Effector memory CD8-positive, alpha-beta T cell (primary cell): ENCODE results near the gene NOL3.
A peak's percentile ranks its signal among the peaks of the same experiment; 100 is the strongest.

Source experiments
- ATAC-seq: fragments of 150-1000 bp; cut with Tn5 transposase; replicated peaks from 2 replicates; pipeline ENCODE4 v1.10.0; 2021; ENCODE audit warnings: mild to moderate bottlenecking, moderate library complexity
- DNase-seq, 3 experiments: peaks; one replicate each; pipeline ENCODE4 v3.0.0; 2021
- H3K27ac Mint-ChIP-seq, 2 donors: one replicate each; pipeline ENCODE4 v1.8.0; 2022; ENCODE audit warnings: mild to moderate bottlenecking in 2 of 2, mixed read lengths in 2 of 2, moderate library complexity in 2 of 2
- H3K27me3 Mint-ChIP-seq, 2 donors: one replicate each; pipeline ENCODE4 v1.8.0; 2022; ENCODE audit warnings: mixed read lengths in 2 of 2
- H3K36me3 Mint-ChIP-seq: one replicate; pipeline ENCODE4 v1.8.0; 2022; ENCODE audit warnings: mild to moderate bottlenecking, moderate library complexity, mixed read lengths; ENCODE audit not compliant: insufficient read depth
- H3K4me1 Mint-ChIP-seq, 2 donors: one replicate each; pipeline ENCODE4 v1.8.0; 2022; ENCODE audit warnings: low read depth in 2 of 2, mixed read lengths in 2 of 2
- H3K4me3 Mint-ChIP-seq, 2 donors: one replicate each; pipeline ENCODE4 v1.8.0; 2022; ENCODE audit warnings: mild to moderate bottlenecking in 2 of 2, mixed read lengths in 2 of 2, moderate library complexity in 2 of 2
- H3K9me3 Mint-ChIP-seq, 2 donors: one replicate each; pipeline ENCODE4 v1.8.0; 2022; ENCODE audit warnings: mixed read lengths in 2 of 2

Gene NOL3

DNA sequence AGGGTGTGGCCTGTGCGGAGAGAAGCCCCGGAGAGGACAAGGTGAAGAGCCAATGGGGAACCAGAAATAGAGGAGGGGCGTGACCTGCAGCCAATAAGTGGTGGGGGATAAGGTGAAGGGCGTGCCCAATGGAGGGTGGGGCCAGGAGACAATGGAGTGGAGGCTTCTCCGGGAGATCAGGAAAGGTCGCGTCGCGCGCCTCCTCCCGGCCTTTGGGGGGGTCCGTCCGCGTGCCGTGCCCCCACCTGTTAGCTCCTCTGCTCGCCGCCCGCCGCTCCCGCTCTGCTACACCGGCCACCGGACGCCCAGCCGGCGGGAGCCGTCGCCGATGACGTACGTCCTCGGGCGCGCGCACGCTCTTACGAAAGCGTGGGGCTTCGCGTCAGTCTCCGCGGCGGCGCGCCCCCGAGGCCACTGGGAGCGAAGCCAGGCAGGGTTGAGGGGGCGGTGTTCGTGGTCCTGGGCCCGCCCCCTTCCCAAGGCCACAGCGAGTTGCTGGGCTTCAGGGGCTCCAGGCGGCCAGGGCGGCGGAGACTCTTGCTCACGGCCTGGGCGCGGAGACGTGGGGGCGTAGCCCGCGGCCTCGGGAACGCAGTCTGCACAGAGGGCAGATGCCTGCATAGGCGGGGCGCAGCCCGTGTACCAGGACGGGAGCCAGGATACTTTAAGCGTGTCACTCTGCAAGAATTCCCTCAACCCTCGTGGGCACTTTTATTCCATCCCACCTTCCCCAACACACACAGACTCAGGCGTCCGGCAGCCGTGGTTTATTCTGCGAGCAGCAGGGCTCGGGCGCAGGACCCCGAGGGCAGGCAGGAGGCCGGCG lies 13.5 kb downstream of the NOL3 start, which contains the start of gene MATCAP1:
Gene MATCAP1 (minus strand): TSS at position 337 of the 826 bp plus-strand sequence. CDS start 3,353 bp downstream, outside the sequence.
- Mint-ChIP-seq H3K4me3 (no peak within 1 kb of the TSS), H3K27ac (peak within 1 kb of the TSS in 1 of 2 donors; percentile 90), H3K4me1 (peaks cover 7 to 13% of the 10 kb centered on the region in 2 donors), H3K9me3 (no peaks in the 10 kb centered on the region), H3K36me3 (peaks cover 5% of the 10 kb centered on the region), H3K27me3 (no peaks in the 10 kb centered on the region)
- ATAC-seq (peak; percentile 93), DNase-seq (peak; percentile 89 to 93 (median 89))

DNA sequence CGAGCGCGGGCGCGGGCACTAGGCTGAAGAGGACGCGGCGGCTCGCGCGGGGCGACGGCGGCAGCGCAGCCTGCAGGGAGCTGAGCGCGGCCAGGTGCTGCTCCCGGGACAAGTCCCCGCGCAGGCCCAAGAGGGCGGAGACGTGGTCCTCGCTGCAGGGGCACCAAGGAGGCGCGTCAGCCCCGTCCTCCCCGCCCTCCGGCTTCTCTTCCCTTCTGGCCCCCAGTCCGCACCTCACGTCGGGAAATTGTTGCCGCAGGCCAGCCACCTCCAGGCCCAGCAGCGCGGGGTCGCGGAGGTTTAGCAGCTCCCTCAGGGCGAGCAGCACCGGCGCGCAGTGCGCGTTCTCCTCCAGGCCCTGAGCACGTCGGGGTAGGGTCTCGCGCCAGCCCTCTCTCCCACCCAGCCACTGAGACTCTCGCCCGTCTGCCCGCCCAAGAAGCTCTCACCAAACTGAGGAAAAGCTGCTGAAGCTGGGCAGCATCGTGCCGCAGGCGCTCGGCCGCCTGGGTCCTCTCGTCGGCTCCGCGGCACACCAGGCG lies 14.2 kb downstream of the NOL3 start:
- ATAC-seq (peak; percentile 4), DNase-seq (no peak)
- no peaks in the 10 kb centered on the region for H3K9me3 Mint-ChIP-seq
- peaks cover 7 to 11% of the 10 kb centered on the region in 2 donors for H3K4me1 Mint-ChIP-seq
- no peaks in the 10 kb centered on the region for H3K27me3 Mint-ChIP-seq
- peaks cover 5% of the 10 kb centered on the region for H3K36me3 Mint-ChIP-seq
- peak overlapping the region in 1 of 2 donors; percentile 90 for H3K27ac Mint-ChIP-seq
- no peak overlapping the region for H3K4me3 Mint-ChIP-seq

DNA sequence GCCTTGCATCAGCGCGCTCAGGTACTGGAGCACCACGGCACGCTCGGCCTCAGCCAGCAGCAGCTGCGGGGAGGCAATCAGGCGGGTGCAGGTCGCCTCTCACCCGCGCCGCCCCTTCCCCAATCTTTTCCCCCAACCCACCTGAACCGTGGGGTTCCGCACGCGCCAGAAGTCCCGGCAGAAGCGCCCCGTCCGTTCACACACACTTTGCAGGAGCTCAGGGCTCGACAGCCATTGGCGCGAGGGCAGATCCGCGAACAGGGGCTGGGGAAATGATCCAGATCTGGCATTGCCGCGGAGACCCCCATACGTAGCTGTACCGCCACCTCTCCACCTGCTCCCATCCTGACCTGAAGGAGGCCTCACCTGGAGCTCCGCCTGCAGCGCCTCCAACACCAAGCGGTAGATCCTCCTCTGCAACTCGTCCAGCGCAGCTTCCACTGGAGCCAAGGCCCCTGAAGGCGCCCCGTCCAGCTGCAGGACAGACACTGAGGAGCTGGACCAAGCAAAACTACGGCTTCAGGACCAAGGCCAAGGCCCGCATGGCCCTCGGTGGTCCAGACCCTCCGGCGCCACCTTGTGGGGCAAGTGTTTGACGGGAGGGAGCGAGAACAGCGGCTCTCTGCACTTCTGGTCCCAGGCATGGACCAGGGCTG lies 14.8 kb downstream of the NOL3 start:
- H3K9me3 Mint-ChIP-seq, result no peaks in the 10 kb centered on the region
- peaks cover 5% of the 10 kb centered on the region for H3K36me3 Mint-ChIP-seq
- peak; percentile 29 for ATAC-seq
- peak; percentile 85 to 89 (median 87) for DNase-seq
- H3K27ac Mint-ChIP-seq, result peak overlapping the region; percentile 82 to 90
- peaks cover 7 to 11% of the 10 kb centered on the region in 2 donors for H3K4me1 Mint-ChIP-seq
- H3K4me3 Mint-ChIP-seq, result no peak overlapping the region
- H3K27me3 Mint-ChIP-seq, result no peaks in the 10 kb centered on the region

DNA sequence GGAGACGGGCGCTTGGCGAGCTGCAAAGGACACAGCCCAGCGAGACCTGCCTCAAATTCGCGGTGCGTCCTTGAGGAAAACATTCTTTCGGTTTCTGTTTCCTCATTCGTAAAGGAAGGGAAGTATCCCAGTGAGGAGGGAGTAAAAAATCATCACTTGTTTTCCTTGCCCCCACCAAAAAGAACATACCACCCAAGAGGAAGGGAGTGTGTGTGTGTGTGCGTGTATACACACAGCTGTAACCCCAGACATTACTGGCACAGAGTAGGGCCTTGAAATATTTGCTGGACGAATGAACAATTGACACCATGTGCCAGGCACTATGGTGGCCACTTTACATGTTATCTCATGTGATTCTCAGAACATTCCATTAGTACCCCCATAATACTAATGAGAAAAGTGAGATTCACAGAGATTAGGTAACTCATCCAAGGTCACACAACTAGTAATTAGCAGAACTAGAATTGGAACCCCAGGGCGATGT lies 15.4 kb downstream of the NOL3 start:
- ATAC-seq, result no peak
- Mint-ChIP-seq H3K4me1 (peaks cover 7 to 11% of the 10 kb centered on the region in 2 donors), H3K27ac (peak overlapping the region; percentile 82 to 90), H3K27me3 (no peaks in the 10 kb centered on the region), H3K36me3 (peaks cover 5% of the 10 kb centered on the region), H3K9me3 (no peaks in the 10 kb centered on the region), H3K4me3 (no peak overlapping the region)
- no peak for DNase-seq

DNA sequence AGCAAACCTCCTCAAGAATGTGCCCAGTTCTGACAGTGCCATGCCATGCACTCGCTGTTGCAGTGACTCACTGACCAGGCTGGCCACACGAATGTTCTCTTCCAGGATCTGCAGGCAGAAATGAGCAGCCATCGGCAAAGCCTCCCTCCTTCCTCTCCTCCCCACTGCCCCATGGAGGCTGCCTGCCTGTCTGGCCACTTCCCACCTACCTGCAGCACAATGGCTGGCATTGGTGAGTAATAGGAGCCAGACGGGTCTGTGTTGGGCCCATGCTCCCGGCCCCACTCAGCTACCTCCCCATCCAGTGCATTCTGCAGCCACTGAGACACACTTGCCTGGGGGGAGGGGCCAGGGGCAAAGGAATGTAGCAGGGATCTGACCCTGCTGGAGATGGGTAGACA lies 16.2 kb downstream of the NOL3 start:
- Mint-ChIP-seq H3K9me3 (no peaks in the 10 kb centered on the region), H3K4me1 (peaks cover 11 to 13% of the 10 kb centered on the region in 2 donors), H3K36me3 (peaks cover 7% of the 10 kb centered on the region), H3K27ac (no peak overlapping the region), H3K27me3 (no peaks in the 10 kb centered on the region), H3K4me3 (no peak overlapping the region)
- DNase-seq (no peak), ATAC-seq (no peak)

DNA sequence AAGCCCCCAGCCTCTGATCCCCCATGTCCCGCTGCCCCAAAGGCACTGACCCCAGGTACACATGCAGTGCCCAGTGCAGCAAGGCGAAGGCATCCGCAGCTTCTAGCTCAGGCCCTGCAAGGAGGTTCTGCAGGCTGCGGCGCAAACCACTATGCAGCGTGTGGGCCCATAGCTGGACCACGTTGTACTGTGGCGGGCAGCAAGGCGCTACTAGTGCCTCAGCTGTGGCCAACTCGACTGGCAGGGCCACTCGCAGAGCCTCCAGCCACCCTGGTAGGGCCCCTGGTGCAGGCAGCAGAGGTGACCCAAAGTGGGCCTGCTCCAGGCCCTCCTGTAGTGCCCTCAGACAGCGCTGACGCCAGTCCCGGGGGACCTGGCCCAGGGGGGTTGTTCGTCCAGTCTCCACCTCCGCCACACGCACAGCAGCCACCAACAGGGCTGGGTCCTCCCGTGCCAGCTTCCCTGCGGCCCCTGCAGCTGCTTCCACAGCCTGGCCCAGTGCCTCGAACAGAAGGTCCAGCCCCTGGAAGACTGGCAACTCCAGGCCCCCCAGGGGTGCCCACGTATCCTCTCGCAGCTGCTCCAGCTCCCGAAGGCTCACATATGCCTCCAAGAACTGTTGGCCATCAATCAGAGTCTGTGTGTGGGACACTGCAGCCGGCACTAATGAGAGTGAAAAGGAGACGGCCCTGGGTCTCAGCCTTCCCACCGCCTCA lies 17.0 kb downstream of the NOL3 start:
- ATAC-seq (no peak), DNase-seq (no peak)
- Mint-ChIP-seq H3K9me3 (no peaks in the 10 kb centered on the region), H3K4me1 (peaks cover 15 to 18% of the 10 kb centered on the region in 2 donors), H3K27me3 (no peaks in the 10 kb centered on the region), H3K27ac (no peak overlapping the region), H3K4me3 (no peak overlapping the region), H3K36me3 (peaks cover 10% of the 10 kb centered on the region)

DNA sequence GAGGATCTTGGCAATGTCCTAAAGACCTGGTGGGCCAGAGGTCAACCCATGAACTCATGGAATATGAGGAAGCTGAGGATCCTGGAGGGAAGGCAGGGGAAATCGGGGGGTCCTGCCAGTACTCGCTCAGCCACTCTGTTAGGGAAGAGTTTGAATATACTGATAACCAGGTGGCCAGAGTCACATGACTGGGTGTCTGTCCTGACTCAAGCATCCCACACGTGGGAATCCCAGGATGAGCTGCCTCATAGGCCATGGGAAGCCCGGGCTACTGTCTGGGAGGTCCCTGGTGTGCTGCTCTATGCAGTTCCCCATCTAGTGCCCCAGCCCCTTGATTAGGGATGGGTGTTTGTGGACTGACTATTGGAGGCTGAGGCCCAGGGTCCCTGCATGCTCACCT lies 18.0 kb downstream of the NOL3 start:
- DNase-seq (no peak), ATAC-seq (no peak)
- Mint-ChIP-seq H3K27ac (no peak overlapping the region), H3K9me3 (no peaks in the 10 kb centered on the region), H3K36me3 (peaks cover 19% of the 10 kb centered on the region), H3K4me3 (no peak overlapping the region), H3K4me1 (peaks cover 23 to 28% of the 10 kb centered on the region in 2 donors), H3K27me3 (no peaks in the 10 kb centered on the region)

DNA sequence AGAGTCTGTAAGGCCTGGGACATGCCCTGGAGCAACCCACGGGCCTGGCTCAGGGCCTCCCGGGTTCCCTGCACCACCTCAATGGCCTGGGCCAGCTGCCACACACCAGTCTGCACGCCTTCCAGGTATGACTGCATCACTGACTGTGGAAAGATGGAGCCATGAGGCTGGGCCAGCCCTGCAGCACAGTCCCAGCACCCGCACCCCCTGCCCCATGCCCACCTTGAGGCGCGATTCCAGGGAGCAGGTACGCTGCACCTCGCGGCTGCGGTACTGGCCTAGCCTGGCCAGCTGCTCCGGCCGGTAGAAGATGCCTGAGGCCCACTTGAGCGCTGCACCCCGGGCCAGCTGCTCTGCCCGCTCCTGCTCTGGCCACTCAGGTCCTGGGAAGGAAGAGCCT lies 18.5 kb downstream of the NOL3 start:
- DNase-seq, result no peak
- Mint-ChIP-seq H3K27ac (no peak overlapping the region), H3K4me1 (peaks cover 28 to 32% of the 10 kb centered on the region in 2 donors), H3K9me3 (no peaks in the 10 kb centered on the region), H3K36me3 (peaks cover 22% of the 10 kb centered on the region), H3K27me3 (no peaks in the 10 kb centered on the region), H3K4me3 (no peak overlapping the region)
- no peak for ATAC-seq

DNA sequence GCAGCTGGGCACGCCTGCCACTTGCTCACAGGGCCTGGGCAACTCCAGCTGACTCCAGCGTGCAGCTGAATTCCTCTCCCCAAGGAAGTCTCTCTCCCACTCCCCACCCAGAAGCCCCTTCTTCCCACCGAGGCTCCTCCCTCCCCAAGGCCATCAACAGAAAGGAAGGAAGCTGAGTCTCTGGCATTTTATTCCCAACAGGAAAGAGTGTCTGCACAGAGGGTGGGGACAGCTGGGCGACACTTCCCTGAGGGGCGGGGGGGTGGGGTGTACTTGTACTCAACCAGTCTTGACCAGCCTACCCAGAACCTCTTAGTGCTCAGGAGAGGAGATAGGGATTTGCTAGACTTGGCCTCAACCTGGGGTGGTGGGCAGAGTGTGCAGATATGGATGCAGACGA lies 19.7 kb downstream of the NOL3 start, which contains the start of gene EXOC3L1:
Gene EXOC3L1 (minus strand): TSS at position 96 of the 400 bp plus-strand sequence. CDS start 460 bp downstream, outside the sequence.
- H3K9me3 Mint-ChIP-seq, result no peaks in the 10 kb centered on the region
- no peak within 1 kb of the TSS for H3K27ac Mint-ChIP-seq
- H3K4me1 Mint-ChIP-seq, result peaks cover 31 to 32% of the 10 kb centered on the region in 2 donors
- peaks cover 28% of the 10 kb centered on the region for H3K36me3 Mint-ChIP-seq
- no peak within 1 kb of the TSS for H3K4me3 Mint-ChIP-seq
- ATAC-seq (no peak), DNase-seq (no peak)
- no peaks in the 10 kb centered on the region for H3K27me3 Mint-ChIP-seq

DNA sequence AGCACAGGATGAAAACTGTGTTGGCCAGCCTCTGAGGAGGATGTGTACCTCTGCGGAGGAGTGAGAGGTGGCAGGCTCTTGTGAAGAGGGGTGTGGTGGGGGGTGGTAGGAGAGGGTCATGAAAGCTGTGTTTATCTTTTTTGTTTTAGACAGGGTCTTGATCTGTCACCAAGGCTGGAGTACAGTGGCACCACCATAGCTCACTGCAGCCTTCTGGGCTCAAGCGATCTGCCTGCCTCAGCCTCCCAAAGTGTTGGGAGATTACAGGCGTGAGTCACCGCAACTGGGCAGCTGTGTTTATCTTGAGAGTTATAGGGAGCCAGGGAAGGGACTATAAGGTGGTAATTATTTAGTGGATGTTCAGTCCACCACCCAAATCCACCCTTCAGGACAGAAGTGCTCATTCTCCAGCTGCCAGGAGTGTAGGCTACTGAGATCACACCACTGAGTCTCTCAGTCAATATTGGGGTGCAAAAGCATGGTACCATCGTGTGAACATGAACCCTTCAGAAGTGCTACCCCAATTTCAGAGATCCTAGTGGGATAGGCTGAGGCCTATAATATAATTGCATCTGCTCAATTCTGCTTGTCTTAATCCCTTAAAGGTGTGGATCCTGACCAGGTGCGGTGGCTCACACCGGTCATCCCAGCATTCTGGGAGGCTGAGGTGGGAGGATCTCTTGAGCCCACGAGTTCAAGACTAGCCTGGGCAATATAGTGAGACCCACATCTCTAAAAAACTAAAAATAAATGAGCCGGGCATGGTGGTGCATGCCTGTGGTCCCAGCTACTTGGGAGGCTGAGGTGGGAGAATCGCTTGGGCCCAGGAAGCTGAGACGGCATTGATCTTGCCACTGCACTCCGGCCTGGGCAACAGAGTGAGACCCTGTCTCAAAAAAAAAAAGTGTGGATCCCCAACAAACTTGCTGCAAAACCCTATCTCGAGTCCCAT lies 20.4 kb downstream of the NOL3 start:
- H3K27ac Mint-ChIP-seq, result peak overlapping the region in 1 of 2 donors; percentile 94

DNA sequence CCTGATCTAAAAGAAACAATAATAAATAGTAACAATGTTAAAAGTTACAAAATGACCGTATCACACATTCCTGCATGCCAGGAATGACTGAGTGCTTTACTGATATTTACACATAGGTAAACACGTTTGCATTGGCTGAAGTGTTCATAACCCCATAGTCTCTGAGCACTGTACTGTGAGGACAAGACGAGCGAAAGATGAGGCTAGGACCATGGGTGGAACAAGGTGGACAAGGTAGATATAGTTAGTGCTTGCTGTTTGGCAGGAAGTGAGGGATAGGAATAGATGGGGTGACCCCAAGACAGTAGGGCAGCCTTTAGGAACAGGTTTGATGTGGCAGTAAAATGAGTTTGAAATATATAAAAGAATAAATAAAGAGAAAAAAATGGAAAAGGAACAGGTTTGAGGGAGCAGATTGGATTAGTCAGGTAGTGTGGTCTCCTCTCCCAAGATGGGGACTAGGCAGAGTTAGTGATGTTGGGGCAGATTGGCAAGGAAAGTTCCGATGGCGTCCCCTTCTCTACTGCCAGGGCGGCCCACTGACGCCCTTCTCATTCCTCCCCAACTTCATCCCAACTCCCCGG lies 21.2 kb downstream of the NOL3 start:
- Mint-ChIP-seq H3K9me3 (no peaks in the 10 kb centered on the region), H3K27ac (peak overlapping the region; percentile 89 to 94), H3K36me3 (peaks cover 32% of the 10 kb centered on the region), H3K4me1 (peaks cover 32 to 36% of the 10 kb centered on the region in 2 donors), H3K27me3 (no peaks in the 10 kb centered on the region), H3K4me3 (peak overlapping the region; percentile 84 to 89)
- DNase-seq, result no peak
- ATAC-seq, result peak; percentile 3

More for the DNA sequence above, 20.4 kb downstream of the NOL3 start:
- Mint-ChIP-seq H3K27me3 (no peaks in the 10 kb centered on the region), H3K36me3 (peaks cover 27% of the 10 kb centered on the region), H3K4me1 (peaks cover 26 to 28% of the 10 kb centered on the region in 2 donors), H3K9me3 (no peaks in the 10 kb centered on the region), H3K4me3 (peak overlapping the region; percentile 84 to 89)
- no peak for DNase-seq
- no peak for ATAC-seq
